ENCODE results near the gene FBRSL1.

The FBRSL1 gene

DNA sequence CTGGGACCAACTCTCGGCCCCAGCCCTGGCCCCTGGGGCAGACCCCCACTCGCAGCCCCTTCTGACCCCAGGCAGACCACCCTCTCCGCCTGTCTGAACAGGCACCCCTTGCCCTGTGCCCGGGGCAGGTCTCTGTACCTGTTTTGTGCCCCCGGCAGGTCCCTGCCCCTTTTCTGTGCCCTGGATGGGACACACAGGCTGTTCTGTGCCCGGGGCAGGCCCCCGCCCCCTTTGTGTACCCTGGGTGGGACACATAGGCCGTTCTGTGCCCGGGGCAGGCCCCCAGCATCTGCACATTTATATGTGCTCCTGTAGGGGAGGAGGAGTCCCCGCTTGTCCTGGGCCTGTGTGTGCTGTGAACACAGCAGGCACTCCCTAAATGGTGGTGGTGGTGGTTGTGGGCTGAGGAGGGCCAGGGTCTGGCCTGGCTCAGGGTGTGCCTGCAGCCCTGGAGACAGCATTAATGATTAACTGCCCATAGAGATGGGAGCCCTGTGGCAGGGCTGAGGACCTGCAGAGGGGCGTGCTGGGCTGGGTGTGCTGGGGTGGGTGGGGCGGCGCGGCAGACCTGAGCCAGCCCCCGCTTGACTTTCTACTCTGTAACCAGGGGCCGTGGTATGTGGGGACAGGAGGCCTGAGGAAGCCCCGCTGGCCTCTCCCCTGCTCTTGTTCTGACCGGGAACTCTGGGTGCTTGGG is 3.7 kb downstream of the FBRSL1 start:
- Histone ChIP-seq H3K79me2 (ENCODE audit: control insufficient read depth, insufficient read depth, low read length, unreplicated experiment) (peaks cover 77% of the 10 kb centered on the region), H3K27me3 (ENCODE audit: insufficient read depth, low read length) (no peaks in the 10 kb centered on the region), H3K4me3 (ENCODE audit: low read depth, low read length) (no peak overlapping the region), H3K27ac (ENCODE audit: low read depth, low read length) (no peak overlapping the region), H3K36me3 (ENCODE audit: insufficient read depth, low read length) (no peaks in the 10 kb centered on the region), H3K4me1 (ENCODE audit: control insufficient read depth, insufficient read depth, low read length, unreplicated experiment) (peaks cover 9% of the 10 kb centered on the region), H2AFZ (ENCODE audit: low read length, unreplicated experiment) (no peak overlapping the region)

DNA sequence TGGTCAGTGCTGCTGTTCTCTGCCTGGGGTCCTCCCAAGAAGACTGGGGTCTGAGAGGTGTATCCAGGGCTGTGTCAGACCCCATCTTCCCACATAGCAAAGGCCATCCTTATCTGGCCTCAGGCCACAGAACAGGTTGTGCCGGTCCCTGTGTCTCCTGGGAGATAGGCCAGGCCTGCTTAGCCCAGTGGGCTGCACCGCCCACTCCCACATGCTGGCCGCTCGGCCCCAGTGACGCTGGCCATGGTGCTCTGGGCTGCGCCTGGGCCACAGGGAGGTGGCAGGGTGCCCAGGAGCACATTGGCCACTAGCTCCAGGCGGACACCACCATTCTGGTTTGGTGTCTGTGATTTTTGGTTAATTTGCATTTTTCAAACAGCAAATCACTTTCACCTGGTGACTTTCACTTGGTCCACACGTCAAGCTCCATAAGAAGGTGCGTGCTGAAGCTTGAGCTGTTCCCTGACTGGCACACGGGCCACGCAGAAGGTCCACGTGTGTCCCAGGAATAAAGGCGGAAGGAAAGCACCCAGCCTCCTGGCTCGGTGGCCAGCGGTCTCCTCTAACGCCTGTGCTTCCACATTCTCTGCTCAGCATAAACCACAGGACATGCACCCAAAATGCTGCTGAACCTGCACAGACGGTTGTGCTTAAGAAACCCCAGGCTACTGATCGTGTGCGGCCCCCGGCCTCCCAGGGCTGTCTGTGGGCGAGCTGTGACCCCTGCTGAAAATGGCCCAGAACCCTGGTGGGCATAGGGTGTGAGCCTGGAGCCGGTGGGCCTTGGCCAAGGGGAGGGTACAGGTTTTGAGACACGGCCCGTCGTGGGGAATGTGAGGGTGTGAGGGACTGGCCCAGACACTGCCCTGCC is 4.6 kb downstream of the FBRSL1 start:
- no peak overlapping the region for H3K4me3 ChIP-seq (ENCODE audit: low read depth, low read length)
- no peaks in the 10 kb centered on the region for H3K36me3 ChIP-seq (ENCODE audit: insufficient read depth, low read length)
- H3K4me1 ChIP-seq (ENCODE audit: control insufficient read depth, insufficient read depth, low read length, unreplicated experiment), result peaks cover 6% of the 10 kb centered on the region
- H3K79me2 ChIP-seq (ENCODE audit: control insufficient read depth, insufficient read depth, low read length, unreplicated experiment), result peaks cover 81% of the 10 kb centered on the region
- no peaks in the 10 kb centered on the region for H3K27me3 ChIP-seq (ENCODE audit: insufficient read depth, low read length)
- H3K27ac ChIP-seq (ENCODE audit: low read depth, low read length), result no peak overlapping the region
- H2AFZ ChIP-seq (ENCODE audit: low read length, unreplicated experiment), result no peak overlapping the region

DNA sequence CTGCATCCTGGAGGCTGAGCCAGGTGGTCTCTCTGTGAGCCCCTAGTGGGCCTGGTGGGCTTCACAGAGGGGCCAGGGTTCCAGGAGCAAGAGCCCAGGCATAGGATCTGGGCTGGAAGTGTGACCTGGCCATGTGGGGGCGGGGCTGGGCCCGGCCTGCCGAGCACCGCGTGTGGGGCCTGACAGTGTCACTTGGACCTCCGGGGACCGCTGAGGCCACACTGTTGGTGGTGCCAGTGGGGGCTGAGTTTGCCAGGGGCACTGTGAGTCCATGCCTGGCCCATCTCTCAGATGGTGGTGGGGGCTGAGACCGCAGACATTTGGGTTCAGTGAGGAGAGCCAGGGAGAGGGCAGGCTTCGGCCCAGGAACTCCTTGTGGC is 5.2 kb downstream of the FBRSL1 start:
- no peaks in the 10 kb centered on the region for H3K27me3 ChIP-seq (ENCODE audit: insufficient read depth, low read length)
- no peak overlapping the region for H3K4me3 ChIP-seq (ENCODE audit: low read depth, low read length)
- H3K4me1 ChIP-seq (ENCODE audit: control insufficient read depth, insufficient read depth, low read length, unreplicated experiment), result peaks cover 6% of the 10 kb centered on the region
- H3K36me3 ChIP-seq (ENCODE audit: insufficient read depth, low read length), result no peaks in the 10 kb centered on the region
- H3K79me2 ChIP-seq (ENCODE audit: control insufficient read depth, insufficient read depth, low read length, unreplicated experiment), result peaks cover 82% of the 10 kb centered on the region
- no peak overlapping the region for H3K27ac ChIP-seq (ENCODE audit: low read depth, low read length)
- H2AFZ ChIP-seq (ENCODE audit: low read length, unreplicated experiment), result no peak overlapping the region

DNA sequence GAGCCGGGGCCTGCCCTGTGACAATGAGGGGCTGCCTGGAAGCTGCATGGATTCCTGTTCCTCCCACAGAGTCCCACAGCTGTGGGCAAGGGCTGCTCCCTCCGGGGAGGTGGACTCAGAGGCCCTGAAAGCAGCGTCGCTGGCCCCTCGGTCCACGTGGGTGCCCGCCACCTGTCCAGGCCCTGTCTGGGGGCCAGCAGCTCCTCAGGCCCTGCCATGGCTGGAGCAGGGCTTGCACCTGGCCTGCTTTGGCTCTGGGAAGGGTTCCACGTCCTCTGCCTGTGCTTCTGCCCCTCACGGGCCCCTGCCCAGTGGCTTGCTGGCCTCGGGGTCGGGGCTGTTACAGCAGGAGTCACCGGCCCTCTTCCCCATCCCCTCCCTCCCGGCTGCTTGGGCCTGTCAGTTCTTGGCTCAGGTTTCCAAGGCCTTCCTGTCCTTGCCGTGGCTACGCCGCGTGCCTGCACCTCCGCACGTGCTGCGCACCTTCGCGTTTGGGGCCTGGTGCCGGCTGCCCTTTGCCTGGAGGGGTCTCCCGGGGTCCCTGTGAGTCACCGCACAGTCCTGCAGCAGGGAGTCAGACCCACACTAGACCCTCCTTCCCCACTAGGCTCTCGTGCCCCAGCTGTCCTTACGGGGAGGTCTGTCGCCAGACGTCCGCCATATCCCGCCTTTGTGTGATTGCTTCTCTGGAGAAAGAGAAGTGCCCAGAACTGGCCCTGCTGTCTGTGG is 5.8 kb downstream of the FBRSL1 start:
- no peak overlapping the region for H2AFZ ChIP-seq (ENCODE audit: low read length, unreplicated experiment)
- H3K36me3 ChIP-seq (ENCODE audit: insufficient read depth, low read length), result no peaks in the 10 kb centered on the region
- no peak overlapping the region for H3K27ac ChIP-seq (ENCODE audit: low read depth, low read length)
- H3K79me2 ChIP-seq (ENCODE audit: control insufficient read depth, insufficient read depth, low read length, unreplicated experiment), result peaks cover 84% of the 10 kb centered on the region
- H3K4me1 ChIP-seq (ENCODE audit: control insufficient read depth, insufficient read depth, low read length, unreplicated experiment), result peaks cover 6% of the 10 kb centered on the region
- H3K27me3 ChIP-seq (ENCODE audit: insufficient read depth, low read length), result no peaks in the 10 kb centered on the region
- no peak overlapping the region for H3K4me3 ChIP-seq (ENCODE audit: low read depth, low read length)

DNA sequence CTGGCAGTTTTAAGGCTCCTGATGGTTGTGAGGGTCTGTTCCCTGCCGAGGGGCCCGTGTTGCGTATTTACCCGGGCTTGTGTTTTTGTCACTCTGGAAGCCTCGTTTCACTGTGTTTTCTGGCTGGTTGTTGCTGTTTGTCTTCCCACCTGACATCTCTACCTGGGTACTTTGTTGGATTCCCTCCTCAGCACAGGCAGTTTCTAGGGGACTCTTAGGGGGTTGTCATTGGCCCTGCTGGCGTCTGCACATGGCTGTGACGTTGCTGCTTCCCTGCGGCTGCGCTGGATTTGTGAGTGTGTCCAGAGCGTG is 6.4 kb downstream of the FBRSL1 start:
- H3K4me3 ChIP-seq (ENCODE audit: low read depth, low read length), result no peak overlapping the region
- H3K79me2 ChIP-seq (ENCODE audit: control insufficient read depth, insufficient read depth, low read length, unreplicated experiment), result peaks cover 81% of the 10 kb centered on the region
- no peaks in the 10 kb centered on the region for H3K27me3 ChIP-seq (ENCODE audit: insufficient read depth, low read length)
- no peak overlapping the region for H2AFZ ChIP-seq (ENCODE audit: low read length, unreplicated experiment)
- no peaks in the 10 kb centered on the region for H3K36me3 ChIP-seq (ENCODE audit: insufficient read depth, low read length)
- H3K27ac ChIP-seq (ENCODE audit: low read depth, low read length), result no peak overlapping the region
- peaks cover 3% of the 10 kb centered on the region for H3K4me1 ChIP-seq (ENCODE audit: control insufficient read depth, insufficient read depth, low read length, unreplicated experiment)

DNA sequence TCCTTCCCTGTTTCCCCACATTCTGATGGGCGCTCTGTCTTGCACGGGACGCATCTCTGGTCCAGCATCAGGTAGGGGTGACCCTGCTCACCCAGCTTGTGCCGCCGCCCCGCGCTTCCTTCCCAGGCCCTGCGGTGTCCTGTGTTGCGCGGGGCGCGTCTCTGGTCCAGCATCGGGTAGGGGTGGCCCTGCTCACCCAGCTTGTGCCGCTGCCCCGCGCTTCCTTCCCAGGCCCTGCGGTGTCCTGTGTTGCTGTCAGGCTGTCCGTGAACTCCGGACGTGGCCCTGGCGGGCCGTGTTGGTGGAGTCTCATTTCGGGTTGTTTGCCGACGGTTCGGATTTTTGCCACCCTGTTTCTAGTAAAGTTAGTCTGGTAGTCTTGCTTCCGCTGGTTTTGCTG is 6.8 kb downstream of the FBRSL1 start:
- Histone ChIP-seq H3K27me3 (ENCODE audit: insufficient read depth, low read length) (no peaks in the 10 kb centered on the region), H3K36me3 (ENCODE audit: insufficient read depth, low read length) (no peaks in the 10 kb centered on the region), H3K79me2 (ENCODE audit: control insufficient read depth, insufficient read depth, low read length, unreplicated experiment) (peaks cover 80% of the 10 kb centered on the region), H3K27ac (ENCODE audit: low read depth, low read length) (no peak overlapping the region), H2AFZ (ENCODE audit: low read length, unreplicated experiment) (no peak overlapping the region), H3K4me3 (ENCODE audit: low read depth, low read length) (no peak overlapping the region), H3K4me1 (ENCODE audit: control insufficient read depth, insufficient read depth, low read length, unreplicated experiment) (no peaks in the 10 kb centered on the region)

DNA sequence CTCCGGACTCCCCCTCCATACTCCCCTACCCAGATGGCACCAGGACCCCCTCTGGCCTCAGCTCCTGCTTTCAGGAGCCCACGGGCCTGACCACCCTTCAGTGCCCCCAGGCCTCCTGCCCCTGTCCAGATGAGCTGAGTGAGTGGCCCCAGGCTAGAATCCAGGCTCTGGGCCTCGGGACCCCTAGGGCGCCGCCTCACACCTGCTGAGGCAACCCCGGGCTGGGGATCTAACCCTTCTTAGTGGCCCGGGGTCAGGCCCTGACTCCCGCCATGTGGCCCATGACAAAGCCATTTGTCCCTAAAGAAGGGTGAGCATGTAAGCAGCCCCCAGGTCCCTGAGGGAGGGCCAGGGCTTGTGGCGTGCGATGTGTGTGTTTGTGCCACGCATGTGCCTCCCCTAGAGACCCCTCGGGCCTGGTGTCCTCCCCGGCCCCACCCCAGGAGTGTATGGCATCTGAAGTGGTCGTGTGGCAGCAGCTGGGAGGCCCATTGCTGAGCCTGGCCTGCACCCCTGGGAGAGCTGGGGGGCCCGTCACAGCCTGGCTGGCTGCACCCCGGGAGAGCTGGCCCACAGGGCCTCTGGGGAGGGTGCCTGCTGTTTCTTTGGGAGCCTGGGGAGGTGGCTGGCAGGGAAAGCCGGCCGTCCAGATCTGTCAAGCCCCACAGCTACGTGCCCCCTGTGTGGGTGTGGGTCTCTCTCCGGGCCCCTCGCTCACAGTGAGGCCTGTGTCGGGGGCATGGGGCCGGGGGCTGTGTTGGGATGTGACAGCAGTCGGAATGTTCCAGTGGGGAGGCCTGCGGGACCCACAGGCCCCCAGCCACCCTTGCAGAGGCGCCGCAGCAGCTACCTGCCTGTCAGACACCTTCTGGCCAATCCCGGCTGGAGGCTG is 7.8 kb downstream of the FBRSL1 start:
- Histone ChIP-seq H3K4me3 (ENCODE audit: low read depth, low read length) (no peak overlapping the region), H3K27me3 (ENCODE audit: insufficient read depth, low read length) (no peaks in the 10 kb centered on the region), H2AFZ (ENCODE audit: low read length, unreplicated experiment) (no peak overlapping the region), H3K36me3 (ENCODE audit: insufficient read depth, low read length) (no peaks in the 10 kb centered on the region), H3K4me1 (ENCODE audit: control insufficient read depth, insufficient read depth, low read length, unreplicated experiment) (no peaks in the 10 kb centered on the region), H3K79me2 (ENCODE audit: control insufficient read depth, insufficient read depth, low read length, unreplicated experiment) (peaks cover 70% of the 10 kb centered on the region), H3K27ac (ENCODE audit: low read depth, low read length) (no peak overlapping the region)

DNA sequence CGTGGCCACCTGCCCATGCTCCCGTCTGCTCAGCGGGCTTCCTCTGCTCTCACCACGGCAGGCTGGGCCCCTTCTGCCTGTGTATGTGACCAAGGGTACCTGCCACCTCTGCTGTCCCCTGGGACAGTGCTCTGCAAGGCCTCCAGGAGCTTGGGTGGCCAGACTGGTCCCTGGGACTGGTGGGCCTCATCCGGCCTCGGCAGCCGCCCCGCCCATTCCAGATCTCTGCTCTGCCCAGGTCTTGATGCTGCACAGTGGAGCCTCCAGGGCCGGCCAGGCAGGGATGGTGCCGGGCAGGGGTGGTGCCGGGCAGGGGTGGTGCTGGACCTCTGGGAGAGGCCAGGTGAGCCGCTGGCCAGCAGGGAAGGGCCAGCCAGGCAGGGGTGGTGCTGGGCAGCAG is 9.0 kb downstream of the FBRSL1 start:
- peaks cover 69% of the 10 kb centered on the region for H3K79me2 ChIP-seq (ENCODE audit: control insufficient read depth, insufficient read depth, low read length, unreplicated experiment)
- no peaks in the 10 kb centered on the region for H3K4me1 ChIP-seq (ENCODE audit: control insufficient read depth, insufficient read depth, low read length, unreplicated experiment)
- no peak overlapping the region for H3K4me3 ChIP-seq (ENCODE audit: low read depth, low read length)

DNA sequence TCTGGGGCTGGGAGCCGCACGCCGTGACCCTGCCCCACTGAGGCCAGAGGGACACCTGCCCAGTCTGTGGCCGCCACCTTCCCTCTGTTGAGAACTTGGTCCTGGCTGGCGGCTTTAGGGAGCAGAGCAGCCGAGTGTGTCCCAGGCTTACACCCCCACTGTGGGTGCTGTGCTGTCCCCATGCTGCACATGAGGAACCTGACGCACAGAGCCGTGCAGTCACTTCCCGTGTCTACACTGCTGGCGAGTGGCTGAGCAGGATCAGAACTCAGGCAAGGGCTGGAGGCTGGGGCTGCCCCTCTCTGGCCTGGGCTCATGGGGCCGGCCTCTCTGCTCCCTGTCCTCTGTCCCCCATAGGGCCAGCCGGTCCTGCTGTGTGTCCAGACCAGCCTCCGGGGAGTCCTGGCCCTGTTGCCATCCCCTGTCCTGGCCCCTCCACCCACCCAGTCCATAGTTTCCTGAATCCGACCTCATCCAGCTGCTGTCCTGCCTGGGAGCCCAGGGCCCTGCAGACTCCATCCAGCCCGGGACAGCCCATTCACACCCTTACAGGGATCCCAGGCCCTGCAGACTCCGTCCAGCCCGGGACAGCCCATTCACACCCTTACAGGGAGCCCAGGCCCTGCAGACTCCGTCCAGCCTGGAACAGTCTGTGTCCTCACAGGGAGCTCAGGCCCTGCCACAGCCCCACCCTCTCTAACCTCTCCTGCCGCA is 10.3 kb downstream of the FBRSL1 start:
- Histone ChIP-seq H3K79me2 (ENCODE audit: control insufficient read depth, insufficient read depth, low read length, unreplicated experiment) (peaks cover 60% of the 10 kb centered on the region), H3K36me3 (ENCODE audit: insufficient read depth, low read length) (no peaks in the 10 kb centered on the region), H3K4me1 (ENCODE audit: control insufficient read depth, insufficient read depth, low read length, unreplicated experiment) (no peaks in the 10 kb centered on the region), H3K4me3 (ENCODE audit: low read depth, low read length) (no peak overlapping the region), H3K27ac (ENCODE audit: low read depth, low read length) (no peak overlapping the region), H2AFZ (ENCODE audit: low read length, unreplicated experiment) (no peak overlapping the region), H3K27me3 (ENCODE audit: insufficient read depth, low read length) (no peaks in the 10 kb centered on the region)

More for the DNA sequence above, 9.0 kb downstream of the FBRSL1 start:
- Histone ChIP-seq H3K36me3 (ENCODE audit: insufficient read depth, low read length) (no peaks in the 10 kb centered on the region), H3K27ac (ENCODE audit: low read depth, low read length) (no peak overlapping the region), H3K27me3 (ENCODE audit: insufficient read depth, low read length) (no peaks in the 10 kb centered on the region), H2AFZ (ENCODE audit: low read length, unreplicated experiment) (no peak overlapping the region)

DNA sequence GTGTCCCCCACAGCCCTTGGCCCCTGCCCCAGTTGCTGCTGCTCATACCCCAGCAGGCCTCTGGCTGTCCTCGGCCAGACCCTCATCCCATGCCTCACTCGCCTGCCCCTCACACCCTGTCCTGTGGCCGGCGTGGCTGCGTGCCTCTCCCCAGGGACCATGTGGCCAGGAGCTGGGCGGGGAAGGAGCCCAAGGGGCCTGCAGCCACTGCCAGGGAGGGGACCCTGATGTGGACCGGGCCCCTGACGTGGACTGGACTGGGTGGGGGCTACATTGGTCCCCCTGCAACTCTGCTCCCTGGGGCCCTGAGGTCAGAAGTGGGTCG is 10.9 kb downstream of the FBRSL1 start:
- Histone ChIP-seq H3K27ac (ENCODE audit: low read depth, low read length) (no peak overlapping the region), H3K4me1 (ENCODE audit: control insufficient read depth, insufficient read depth, low read length, unreplicated experiment) (peaks cover 2% of the 10 kb centered on the region), H2AFZ (ENCODE audit: low read length, unreplicated experiment) (no peak overlapping the region), H3K4me3 (ENCODE audit: low read depth, low read length) (no peak overlapping the region), H3K27me3 (ENCODE audit: insufficient read depth, low read length) (no peaks in the 10 kb centered on the region), H3K79me2 (ENCODE audit: control insufficient read depth, insufficient read depth, low read length, unreplicated experiment) (peaks cover 55% of the 10 kb centered on the region), H3K36me3 (ENCODE audit: insufficient read depth, low read length) (no peaks in the 10 kb centered on the region)

Data from ACC112 (cell line).